WI38 (cell line): ENCODE data around the gene ESRRA.

Experiments
- H3K4me3 ChIP-seq: 2 replicates; pipeline ENCODE4 v1.5.1; 2011; ENCODE audit warnings: low read depth, mild to moderate bottlenecking, control low read depth, low read length
- CTCF ChIP-seq: IDR thresholded peaks from 2 replicates; pipeline ENCODE4 v1.5.1; 2012; ENCODE audit warnings: low read depth, mild to moderate bottlenecking, control low read depth, low read length

The ESRRA gene

GRCh38 chr11:64291262-64291751 is 14.0 kb upstream of the ESRRA start, which contains the start of gene KCNK4:
Gene KCNK4, plus strand, starts transcription at chr11:64291302. Its CDS starts 1,717 bp downstream, at chr11:64293019.
- TF ChIP-seq CTCF, result no peak
- peak within 1 kb of the TSS; percentile 37 for H3K4me3 ChIP-seq

- no peak for TF ChIP-seq CTCF
- peak overlapping the region; percentile 37 for H3K4me3 ChIP-seq
These were observed 13.4 kb upstream of the ESRRA start for GRCh38 chr11:64291752-64292459.

- peak overlapping the region; percentile 37 for H3K4me3 ChIP-seq
- TF ChIP-seq CTCF, result no peak
These were observed 12.7 kb upstream of the ESRRA start for GRCh38 chr11:64292460-64293254.

GRCh38 chr11:64294774-64295173 is 10.6 kb upstream of the ESRRA start:
- TF ChIP-seq CTCF, result no peak
- H3K4me3 ChIP-seq, result no peak overlapping the region

- no peak overlapping the region for H3K4me3 ChIP-seq
- no peak for TF ChIP-seq CTCF
These were observed 9.6 kb upstream of the ESRRA start for GRCh38 chr11:64295760-64296159.

GRCh38 chr11:64296236-64296635 is 9.1 kb upstream of the ESRRA start:
- no peak for TF ChIP-seq CTCF
- H3K4me3 ChIP-seq, result no peak overlapping the region
